Measurements from ENCODE around the gene PLPP7.

The PLPP7 gene

GRCh38 chr9:131282688-131283422, 6.7 kb upstream of the PLPP7 start:
- DNase-seq = no peak

GRCh38 chr9:131284856-131285255, 4.7 kb upstream of the PLPP7 start:
- DNase-seq = no peak

- DNase-seq = no peak
These were observed 2.2 kb upstream of the PLPP7 start for GRCh38 chr9:131287359-131287758.

GRCh38 chr9:131288217-131288616, 1.3 kb upstream of the PLPP7 start:
- DNase-seq = no peak

GRCh38 chr9:131290036-131290766, 678 bp downstream of the PLPP7 start:
- DNase-seq = no peak

- no peak for DNase-seq
These were observed 1.3 kb downstream of the PLPP7 start for GRCh38 chr9:131290767-131291370.

- DNase-seq = no peak
These were observed 2.3 kb downstream of the PLPP7 start for GRCh38 chr9:131291795-131292315.

GRCh38 chr9:131292937-131293336, 3.4 kb downstream of the PLPP7 start:
- DNase-seq = no peak

- DNase-seq = no peak
These were observed 6.9 kb downstream of the PLPP7 start for GRCh38 chr9:131296460-131296859.

GRCh38 chr9:131296906-131297500, 7.5 kb downstream of the PLPP7 start:
- no peak for DNase-seq

- no peak for DNase-seq
These were observed 8.4 kb downstream of the PLPP7 start for GRCh38 chr9:131297903-131298302.

GRCh38 chr9:131298341-131298740, 8.8 kb downstream of the PLPP7 start:
- no peak for DNase-seq

- no peak for DNase-seq
These were observed 9.3 kb downstream of the PLPP7 start for GRCh38 chr9:131298816-131299215.

GRCh38 chr9:131299346-131299960, 9.9 kb downstream of the PLPP7 start:
- DNase-seq = no peak

GRCh38 chr9:131299961-131300347, 10.4 kb downstream of the PLPP7 start:
- no peak for DNase-seq

GRCh38 chr9:131300444-131300843, 10.9 kb downstream of the PLPP7 start:
- no peak for DNase-seq

- no peak for DNase-seq
These were observed 12.9 kb downstream of the PLPP7 start for GRCh38 chr9:131302244-131303075.

- no peak for DNase-seq
These were observed 14.1 kb downstream of the PLPP7 start for GRCh38 chr9:131303381-131304321.

- DNase-seq = no peak
These were observed 15.3 kb downstream of the PLPP7 start for GRCh38 chr9:131304676-131305355.

GRCh38 chr9:131306397-131307004, 17.0 kb downstream of the PLPP7 start:
- no peak for DNase-seq

Measured in NCI-H446 treated with DMSO at 0.1 percent for 48 hours (cell line).